ENCODE measurements around the gene GLIS2.

GLIS2 gene

GRCh38 chr16:4380119-4381063, 64.5 kb downstream of the GLIS2 start:
- Histone ChIP-seq H3K9ac (ENCODE audit: low read depth, low read length) (no peak overlapping the region), H3K9me3 (ENCODE audit: control insufficient read depth, insufficient read depth, low read length) (no peaks in the 10 kb centered on the region), H3K36me3 (ENCODE audit: control insufficient read depth, insufficient read depth, low read length) (peaks cover 19% of the 10 kb centered on the region), H3K4me1 (ENCODE audit: control insufficient read depth, insufficient read depth, low read length) (peaks cover 6% of the 10 kb centered on the region), H3K4me3 (ENCODE audit: low read depth, low read length) (no peak overlapping the region), H3K27me3 (ENCODE audit: control insufficient read depth, insufficient read depth, low read length) (no peaks in the 10 kb centered on the region)

GRCh38 chr16:4381072-4381934, 65.4 kb downstream of the GLIS2 start:
- Histone ChIP-seq H3K9me3 (ENCODE audit: control insufficient read depth, insufficient read depth, low read length) (no peaks in the 10 kb centered on the region), H3K4me1 (ENCODE audit: control insufficient read depth, insufficient read depth, low read length) (peaks cover 6% of the 10 kb centered on the region), H3K36me3 (ENCODE audit: control insufficient read depth, insufficient read depth, low read length) (peaks cover 24% of the 10 kb centered on the region), H3K27me3 (ENCODE audit: control insufficient read depth, insufficient read depth, low read length) (no peaks in the 10 kb centered on the region), H3K4me3 (ENCODE audit: low read depth, low read length) (no peak overlapping the region), H3K9ac (ENCODE audit: low read depth, low read length) (no peak overlapping the region)

GRCh38 chr16:4381935-4382794, 66.3 kb downstream of the GLIS2 start:
- Histone ChIP-seq H3K27me3 (ENCODE audit: control insufficient read depth, insufficient read depth, low read length) (no peaks in the 10 kb centered on the region), H3K36me3 (ENCODE audit: control insufficient read depth, insufficient read depth, low read length) (peaks cover 28% of the 10 kb centered on the region), H3K4me1 (ENCODE audit: control insufficient read depth, insufficient read depth, low read length) (peaks cover 6% of the 10 kb centered on the region), H3K9me3 (ENCODE audit: control insufficient read depth, insufficient read depth, low read length) (no peaks in the 10 kb centered on the region), H3K4me3 (ENCODE audit: low read depth, low read length) (no peak overlapping the region), H3K9ac (ENCODE audit: low read depth, low read length) (no peak overlapping the region)

- H3K4me3 ChIP-seq (ENCODE audit: low read depth, low read length), result no peak overlapping the region
- H3K9me3 ChIP-seq (ENCODE audit: control insufficient read depth, insufficient read depth, low read length), result no peaks in the 10 kb centered on the region
- H3K4me1 ChIP-seq (ENCODE audit: control insufficient read depth, insufficient read depth, low read length), result peaks cover under 1% of the 10 kb centered on the region
- H3K27me3 ChIP-seq (ENCODE audit: control insufficient read depth, insufficient read depth, low read length), result no peaks in the 10 kb centered on the region
- H3K36me3 ChIP-seq (ENCODE audit: control insufficient read depth, insufficient read depth, low read length), result peaks cover 34% of the 10 kb centered on the region
- H3K9ac ChIP-seq (ENCODE audit: low read depth, low read length), result no peak overlapping the region
These were observed 67.0 kb downstream of the GLIS2 start for GRCh38 chr16:4382795-4383357.

- Histone ChIP-seq H3K9me3 (ENCODE audit: control insufficient read depth, insufficient read depth, low read length) (no peaks in the 10 kb centered on the region), H3K9ac (ENCODE audit: low read depth, low read length) (no peak overlapping the region), H3K36me3 (ENCODE audit: control insufficient read depth, insufficient read depth, low read length) (peaks cover 35% of the 10 kb centered on the region), H3K4me1 (ENCODE audit: control insufficient read depth, insufficient read depth, low read length) (peaks cover 2% of the 10 kb centered on the region), H3K27me3 (ENCODE audit: control insufficient read depth, insufficient read depth, low read length) (no peaks in the 10 kb centered on the region), H3K4me3 (ENCODE audit: low read depth, low read length) (no peak overlapping the region)
These were observed 68.0 kb downstream of the GLIS2 start for GRCh38 chr16:4383591-4384444.

GRCh38 chr16:4384509-4384942, 68.7 kb downstream of the GLIS2 start:
- H3K27me3 ChIP-seq (ENCODE audit: control insufficient read depth, insufficient read depth, low read length), result no peaks in the 10 kb centered on the region
- H3K9ac ChIP-seq (ENCODE audit: low read depth, low read length), result no peak overlapping the region
- H3K36me3 ChIP-seq (ENCODE audit: control insufficient read depth, insufficient read depth, low read length), result peaks cover 38% of the 10 kb centered on the region
- no peaks in the 10 kb centered on the region for H3K9me3 ChIP-seq (ENCODE audit: control insufficient read depth, insufficient read depth, low read length)
- H3K4me3 ChIP-seq (ENCODE audit: low read depth, low read length), result no peak overlapping the region
- peaks cover 5% of the 10 kb centered on the region for H3K4me1 ChIP-seq (ENCODE audit: control insufficient read depth, insufficient read depth, low read length)

- H3K9me3 ChIP-seq (ENCODE audit: control insufficient read depth, insufficient read depth, low read length), result no peaks in the 10 kb centered on the region
- no peak overlapping the region for H3K4me3 ChIP-seq (ENCODE audit: low read depth, low read length)
- peaks cover 40% of the 10 kb centered on the region for H3K36me3 ChIP-seq (ENCODE audit: control insufficient read depth, insufficient read depth, low read length)
- no peaks in the 10 kb centered on the region for H3K27me3 ChIP-seq (ENCODE audit: control insufficient read depth, insufficient read depth, low read length)
- peaks cover 10% of the 10 kb centered on the region for H3K4me1 ChIP-seq (ENCODE audit: control insufficient read depth, insufficient read depth, low read length)
- no peak overlapping the region for H3K9ac ChIP-seq (ENCODE audit: low read depth, low read length)
These were observed 69.4 kb downstream of the GLIS2 start for GRCh38 chr16:4385066-4385788.

- H3K4me3 ChIP-seq (ENCODE audit: low read depth, low read length), result no peak overlapping the region
- H3K4me1 ChIP-seq (ENCODE audit: control insufficient read depth, insufficient read depth, low read length), result peaks cover 11% of the 10 kb centered on the region
- no peak overlapping the region for H3K9ac ChIP-seq (ENCODE audit: low read depth, low read length)
- H3K27me3 ChIP-seq (ENCODE audit: control insufficient read depth, insufficient read depth, low read length), result no peaks in the 10 kb centered on the region
- peaks cover 37% of the 10 kb centered on the region for H3K36me3 ChIP-seq (ENCODE audit: control insufficient read depth, insufficient read depth, low read length)
- no peaks in the 10 kb centered on the region for H3K9me3 ChIP-seq (ENCODE audit: control insufficient read depth, insufficient read depth, low read length)
These were observed 70.1 kb downstream of the GLIS2 start for GRCh38 chr16:4385789-4386450.

GRCh38 chr16:4386451-4386805, 70.6 kb downstream of the GLIS2 start:
- Histone ChIP-seq H3K36me3 (ENCODE audit: control insufficient read depth, insufficient read depth, low read length) (peaks cover 33% of the 10 kb centered on the region), H3K9ac (ENCODE audit: low read depth, low read length) (no peak overlapping the region), H3K9me3 (ENCODE audit: control insufficient read depth, insufficient read depth, low read length) (no peaks in the 10 kb centered on the region), H3K4me3 (ENCODE audit: low read depth, low read length) (no peak overlapping the region), H3K27me3 (ENCODE audit: control insufficient read depth, insufficient read depth, low read length) (no peaks in the 10 kb centered on the region), H3K4me1 (ENCODE audit: control insufficient read depth, insufficient read depth, low read length) (peaks cover 11% of the 10 kb centered on the region)

All from iPS-15b (cell line).